Dedifferentiated amniotic fluid mesenchymal stem cell (primary cell): ENCODE measurements around the gene SLC66A2.
"Not testable (repeated sequence)": the region's sequence is repeated elsewhere in the genome, so short reads cannot be mapped to it uniquely, and the experiment has no call there.

ENCODE experiments used
- DNase-seq: peaks from one replicate; pipeline ENCODE4 v3.0.0-alpha.2; 2016; ENCODE audit errors: extremely low spot score

SLC66A2 gene

GRCh38 chr18:79951545-79952455 is at the start of gene SLC66A2:
Gene SLC66A2, minus strand, starts transcription at chr18:79951653. Its CDS starts 727 bp downstream, at chr18:79950926.
- DNase-seq = peak; percentile 81

- DNase-seq = no peak
These were observed 49.4 kb upstream of the SLC66A2 start for GRCh38 chr18:80000877-80001276.

- not testable (repeated sequence) for DNase-seq
These were observed 48.2 kb upstream of the SLC66A2 start for GRCh38 chr18:79999701-80000100.

- DNase-seq = no peak
These were observed 40.0 kb upstream of the SLC66A2 start for GRCh38 chr18:79991494-79991893.

GRCh38 chr18:79989195-79989497 is 37.7 kb upstream of the SLC66A2 start:
- DNase-seq = no peak

GRCh38 chr18:79988451-79989194 is 37.2 kb upstream of the SLC66A2 start, which contains the start of gene TXNL4A:
Gene TXNL4A, minus strand, starts transcription at chr18:79988563. Its CDS starts 171 bp downstream, at chr18:79988392.
- DNase-seq = peak; percentile 75

GRCh38 chr18:79988071-79988450 is 36.6 kb upstream of the SLC66A2 start:
- no peak for DNase-seq

GRCh38 chr18:79987566-79987965 is 36.1 kb upstream of the SLC66A2 start:
- no peak for DNase-seq

- no peak for DNase-seq
These were observed 35.3 kb upstream of the SLC66A2 start for GRCh38 chr18:79986726-79987125.

GRCh38 chr18:79985172-79985571 is 33.7 kb upstream of the SLC66A2 start:
- no peak for DNase-seq

GRCh38 chr18:79983793-79984192 is 32.3 kb upstream of the SLC66A2 start:
- DNase-seq = no peak

- no peak for DNase-seq
These were observed 31.8 kb upstream of the SLC66A2 start for GRCh38 chr18:79983253-79983652.

GRCh38 chr18:79982736-79983135 is 31.3 kb upstream of the SLC66A2 start:
- DNase-seq = no peak

GRCh38 chr18:79980585-79980984 is 29.1 kb upstream of the SLC66A2 start:
- DNase-seq = no peak

- DNase-seq = no peak
These were observed 28.4 kb upstream of the SLC66A2 start for GRCh38 chr18:79979843-79980242.

- DNase-seq = no peak
These were observed 24.7 kb upstream of the SLC66A2 start for GRCh38 chr18:79975985-79976680.

GRCh38 chr18:79975043-79975442 is 23.6 kb upstream of the SLC66A2 start:
- no peak for DNase-seq

GRCh38 chr18:79974025-79974654 is 22.7 kb upstream of the SLC66A2 start:
- DNase-seq = no peak

GRCh38 chr18:79973517-79973916 is 22.1 kb upstream of the SLC66A2 start:
- no peak for DNase-seq

GRCh38 chr18:79972720-79973119 is 21.3 kb upstream of the SLC66A2 start:
- DNase-seq = no peak

GRCh38 chr18:79971986-79972385 is 20.5 kb upstream of the SLC66A2 start:
- DNase-seq = no peak
